Measurements from ENCODE around the gene MBOAT1.
"Not testable (repeated sequence)": the region's sequence is repeated elsewhere in the genome, so short reads cannot be mapped to it uniquely, and the experiment has no call there.

Gene MBOAT1

GRCh38 chr6:20202699-20203302, 9.5 kb downstream of the MBOAT1 start:
- no peak for DNase-seq (ENCODE audit: low spot score)

GRCh38 chr6:20202324-20202658, 10.0 kb downstream of the MBOAT1 start:
- DNase-seq (ENCODE audit: low spot score), result no peak

- DNase-seq (ENCODE audit: low spot score), result no peak
Measured at GRCh38 chr6:20200761-20201630, 11.3 kb downstream of the MBOAT1 start.

- no peak for DNase-seq (ENCODE audit: low spot score)
Measured at GRCh38 chr6:20198775-20199174, 13.5 kb downstream of the MBOAT1 start.

GRCh38 chr6:20198156-20198774, 14.0 kb downstream of the MBOAT1 start:
- DNase-seq (ENCODE audit: low spot score), result no peak

- no peak for DNase-seq (ENCODE audit: low spot score)
Measured at GRCh38 chr6:20197251-20197650, 15.0 kb downstream of the MBOAT1 start.

- no peak for DNase-seq (ENCODE audit: low spot score)
Measured at GRCh38 chr6:20192625-20193024, 19.6 kb downstream of the MBOAT1 start.

- DNase-seq (ENCODE audit: low spot score), result no peak
Measured at GRCh38 chr6:20191992-20192391, 20.3 kb downstream of the MBOAT1 start.

GRCh38 chr6:20188630-20189075, 23.6 kb downstream of the MBOAT1 start:
- no peak for DNase-seq (ENCODE audit: low spot score)

- no peak for DNase-seq (ENCODE audit: low spot score)
Measured at GRCh38 chr6:20186981-20187380, 25.3 kb downstream of the MBOAT1 start.

- DNase-seq (ENCODE audit: low spot score), result no peak
Measured at GRCh38 chr6:20183706-20184105, 28.6 kb downstream of the MBOAT1 start.

GRCh38 chr6:20182926-20183521, 29.2 kb downstream of the MBOAT1 start:
- no peak for DNase-seq (ENCODE audit: low spot score)

- no peak for DNase-seq (ENCODE audit: low spot score)
Measured at GRCh38 chr6:20182069-20182468, 30.2 kb downstream of the MBOAT1 start.

GRCh38 chr6:20180935-20181334, 31.3 kb downstream of the MBOAT1 start:
- no peak for DNase-seq (ENCODE audit: low spot score)

GRCh38 chr6:20179287-20180045, 32.8 kb downstream of the MBOAT1 start:
- DNase-seq (ENCODE audit: low spot score), result not testable (repeated sequence)

- DNase-seq (ENCODE audit: low spot score), result no peak
Measured at GRCh38 chr6:20178327-20178726, 33.9 kb downstream of the MBOAT1 start.

GRCh38 chr6:20175810-20176410, 36.4 kb downstream of the MBOAT1 start:
- DNase-seq (ENCODE audit: low spot score), result no peak

GRCh38 chr6:20173833-20174792, 38.2 kb downstream of the MBOAT1 start:
- no peak for DNase-seq (ENCODE audit: low spot score)

GRCh38 chr6:20172842-20173456, 39.3 kb downstream of the MBOAT1 start:
- DNase-seq (ENCODE audit: low spot score), result no peak
